Thoracic aorta (tissue), 2 donors: Measurements from ENCODE around the gene LITAF. TPM values are rescaled to one million over a fixed set of nuclear protein-coding genes. Genes with fewer than 3 reads are reported as not detected.

ENCODE experiments used
- ATAC-seq: fragments of 150-250 bp; one replicate; pipeline ENCODE4 v1.8.0; 2017; ENCODE audit warnings: low read depth; ENCODE audit not compliant: insufficient number of reproducible peaks, low FRiP score
- DNase-seq: peaks from one replicate; pipeline ENCODE4 v3.0.0-alpha.2; 2020; ENCODE audit warnings: low spot score
- H3K27ac ChIP-seq, 2 donors: fragments of 200-600 bp; sonication (generic); 1 replicate in 1 of 2; 2 replicates in 1 of 2; pipeline ENCODE4 v1.5.1; 2016; ENCODE audit warnings: mild to moderate bottlenecking in 2 of 2, moderate library complexity in 2 of 2
- H3K27me3 ChIP-seq: fragments of 200-600 bp; sonication (generic); replicated peaks from 2 replicates; pipeline ENCODE4 v1.6.0; 2016; ENCODE audit warnings: mild to moderate bottlenecking; ENCODE audit not compliant: insufficient read depth
- H3K36me3 ChIP-seq: fragments of 200-600 bp; sonication (generic); one replicate; pipeline ENCODE4 v1.5.1; 2016
- H3K4me1 ChIP-seq, 2 donors: fragments of 200-600 bp; sonication (generic); 1 replicate in 1 of 2; 2 replicates in 1 of 2; pipeline versions ENCODE4 v1.5.1 to v1.6.0; 2016; ENCODE audit warnings: low read depth in 2 of 2, mild to moderate bottlenecking in 1 of 2; ENCODE audit not compliant: control insufficient read depth in 1 of 2
- H3K4me3 ChIP-seq: fragments of 200-600 bp; sonication (generic); 2 replicates; pipeline ENCODE4 v1.5.1; 2016; ENCODE audit warnings: mild to moderate bottlenecking
- H3K9me3 ChIP-seq: fragments of 200-600 bp; sonication (generic); 2 replicates; pipeline ENCODE4 v1.5.1; 2016
- total RNA-seq, 2 donors: library from RNA; depleted of rRNA; stranded (reverse); fragments of >200 nt; gene quantifications; one replicate each; pipeline versions ENCODE4 v1.1.0 to v1.2.3, GENCODE V29; 2016
- TF ChIP-seq, protein P1 (sequence below): fragments of 200-600 bp; sonication (generic); IDR thresholded peaks from one replicate; pipeline ENCODE4 v1.5.1; 2019; ENCODE audit warnings: antibody characterized with exemption

LITAF gene
- total RNA-seq, 2 donors from 2014 or later: 124 to 146 TPM

DNA sequence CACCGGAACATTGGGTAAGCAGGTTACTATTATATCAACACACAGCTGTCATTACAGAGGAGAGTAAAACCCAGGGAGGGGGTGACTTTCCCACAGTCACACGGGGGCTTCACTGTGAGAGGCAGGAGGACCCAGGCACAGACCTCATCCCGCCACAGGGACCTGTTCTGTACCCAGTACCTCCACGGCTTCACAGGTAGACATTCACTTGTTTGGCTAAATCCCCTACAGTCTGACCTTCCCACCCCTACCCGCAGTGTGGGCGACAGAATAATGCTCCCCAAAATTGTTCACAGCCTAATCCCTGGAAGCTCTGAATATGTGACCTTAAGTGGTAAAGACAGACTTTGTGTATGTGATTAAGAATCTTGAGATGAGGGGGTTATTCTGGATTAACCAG is 16.5 kb downstream of the LITAF start:
- TF ChIP-seq, protein P1, sequence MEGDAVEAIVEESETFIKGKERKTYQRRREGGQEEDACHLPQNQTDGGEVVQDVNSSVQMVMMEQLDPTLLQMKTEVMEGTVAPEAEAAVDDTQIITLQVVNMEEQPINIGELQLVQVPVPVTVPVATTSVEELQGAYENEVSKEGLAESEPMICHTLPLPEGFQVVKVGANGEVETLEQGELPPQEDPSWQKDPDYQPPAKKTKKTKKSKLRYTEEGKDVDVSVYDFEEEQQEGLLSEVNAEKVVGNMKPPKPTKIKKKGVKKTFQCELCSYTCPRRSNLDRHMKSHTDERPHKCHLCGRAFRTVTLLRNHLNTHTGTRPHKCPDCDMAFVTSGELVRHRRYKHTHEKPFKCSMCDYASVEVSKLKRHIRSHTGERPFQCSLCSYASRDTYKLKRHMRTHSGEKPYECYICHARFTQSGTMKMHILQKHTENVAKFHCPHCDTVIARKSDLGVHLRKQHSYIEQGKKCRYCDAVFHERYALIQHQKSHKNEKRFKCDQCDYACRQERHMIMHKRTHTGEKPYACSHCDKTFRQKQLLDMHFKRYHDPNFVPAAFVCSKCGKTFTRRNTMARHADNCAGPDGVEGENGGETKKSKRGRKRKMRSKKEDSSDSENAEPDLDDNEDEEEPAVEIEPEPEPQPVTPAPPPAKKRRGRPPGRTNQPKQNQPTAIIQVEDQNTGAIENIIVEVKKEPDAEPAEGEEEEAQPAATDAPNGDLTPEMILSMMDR: no peak
- DNase-seq: no peak
- no peaks in the 10 kb centered on the region for H3K9me3 ChIP-seq
- no peak overlapping the region for H3K27ac ChIP-seq
- no peak overlapping the region for H3K4me3 ChIP-seq
- no peaks in the 10 kb centered on the region for H3K27me3 ChIP-seq
- ATAC-seq: no peak
- peaks cover 3 to 42% of the 10 kb centered on the region in 2 donors for H3K4me1 ChIP-seq
- H3K36me3 ChIP-seq: no peaks in the 10 kb centered on the region

- TF ChIP-seq, protein P1: no peak
- Histone ChIP-seq H3K9me3 (no peaks in the 10 kb centered on the region), H3K27ac (no peak overlapping the region), H3K4me3 (no peak overlapping the region), H3K4me1 (peaks cover 12 to 35% of the 10 kb centered on the region in 2 donors), H3K27me3 (no peaks in the 10 kb centered on the region), H3K36me3 (no peaks in the 10 kb centered on the region)
- DNase-seq (no peak), ATAC-seq (no peak)
Observed at GRCh38 chr16:11566398-11566797, 20.3 kb downstream of the LITAF start.

DNA sequence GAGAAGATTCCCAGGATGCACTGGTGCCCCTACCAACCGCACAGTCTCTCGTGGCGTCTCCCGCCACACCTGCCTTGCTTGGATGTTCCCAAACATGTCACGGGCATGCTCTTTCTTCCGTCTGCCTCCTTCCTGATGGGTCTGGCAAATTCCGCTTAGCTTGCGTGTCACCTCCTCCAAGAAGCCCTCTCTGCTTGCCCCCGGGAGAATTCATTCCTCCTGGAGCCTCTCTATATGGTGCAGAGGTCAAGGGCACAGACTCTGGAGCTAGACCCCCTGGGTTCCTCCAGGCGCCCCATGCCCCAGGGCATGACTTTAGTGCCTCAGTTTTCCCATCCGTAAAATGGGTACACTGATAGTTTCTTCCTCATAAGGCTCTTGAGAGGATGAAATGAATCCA is 21.1 kb downstream of the LITAF start:
- Histone ChIP-seq H3K27me3 (no peaks in the 10 kb centered on the region), H3K4me1 (peaks cover 15 to 35% of the 10 kb centered on the region in 2 donors), H3K27ac (no peak overlapping the region), H3K36me3 (no peaks in the 10 kb centered on the region), H3K9me3 (no peaks in the 10 kb centered on the region), H3K4me3 (no peak overlapping the region)
- DNase-seq (no peak), ATAC-seq (no peak)
- TF ChIP-seq, protein P1: no peak

DNA sequence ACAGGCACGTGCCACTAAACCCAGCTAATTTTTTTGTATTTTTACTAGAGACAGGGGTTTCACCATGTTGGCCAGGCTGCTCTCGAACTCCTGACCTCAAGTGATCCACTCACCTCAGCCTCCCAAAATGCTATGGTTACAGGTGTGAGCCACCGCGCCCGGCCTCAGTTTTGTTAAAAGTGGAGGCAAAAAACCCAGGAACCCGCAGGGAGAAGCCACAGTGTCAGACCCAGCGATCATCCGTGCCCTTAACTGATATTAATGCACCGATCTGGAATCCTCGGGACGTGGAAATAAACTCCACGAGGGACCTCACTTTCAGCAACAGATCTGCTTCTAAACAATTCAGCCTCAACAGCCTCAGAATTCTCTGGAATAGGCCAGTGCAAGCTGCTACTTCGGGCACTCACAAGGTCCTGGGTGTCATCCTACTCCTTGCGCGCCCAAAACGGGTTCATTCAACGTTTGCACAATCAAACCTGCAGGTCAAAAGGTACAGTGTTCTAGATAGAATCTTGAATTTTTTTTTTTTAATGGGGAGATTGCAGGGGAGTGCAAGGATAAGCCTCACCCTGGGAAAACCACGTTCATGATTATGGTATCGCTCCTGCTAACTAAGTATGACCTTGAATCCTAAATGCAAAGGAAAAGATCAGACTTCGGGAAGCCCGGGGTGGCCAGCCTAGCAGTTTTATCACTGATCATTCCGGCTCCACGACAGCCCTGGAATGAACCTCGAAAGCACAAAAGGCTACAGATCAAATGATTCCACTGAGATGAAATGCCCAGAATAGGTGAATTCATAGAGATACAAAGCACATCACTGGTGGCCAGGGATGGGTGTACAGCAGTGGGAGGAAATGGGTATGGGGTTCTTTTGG is 22.4 kb downstream of the LITAF start:
- TF ChIP-seq, protein P1: no peak
- DNase-seq: no peak

DNA sequence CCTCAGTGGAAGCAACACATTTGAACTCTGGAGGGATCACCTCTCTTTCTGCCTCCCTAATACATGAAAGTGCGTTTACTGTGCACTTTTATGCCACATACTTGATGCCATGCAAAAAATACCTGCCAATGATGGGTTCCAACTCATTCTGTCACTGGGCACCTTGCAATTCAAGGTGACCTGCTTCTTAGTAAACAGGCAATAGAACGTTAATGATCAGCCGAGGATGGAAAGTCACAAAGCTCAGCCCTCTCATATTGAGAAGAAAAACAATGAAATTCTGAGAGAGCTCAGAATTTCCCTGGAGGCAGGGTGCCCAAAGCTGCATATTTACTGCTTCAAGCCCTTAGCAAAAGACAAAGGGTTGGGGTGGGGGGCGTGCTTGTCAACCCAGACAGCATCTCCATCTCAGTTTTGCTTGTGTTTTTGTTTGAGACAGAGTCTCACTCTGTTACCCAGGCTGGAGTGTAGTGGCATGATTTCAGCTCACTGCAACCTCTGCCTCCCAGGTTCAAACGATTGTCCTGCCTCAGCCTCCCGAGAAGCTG is 23.2 kb downstream of the LITAF start:
- DNase-seq (no peak), ATAC-seq (no peak)
- Histone ChIP-seq H3K27me3 (no peaks in the 10 kb centered on the region), H3K4me3 (no peak overlapping the region), H3K27ac (no peak overlapping the region), H3K4me1 (peaks cover 18 to 34% of the 10 kb centered on the region in 2 donors), H3K9me3 (no peaks in the 10 kb centered on the region), H3K36me3 (no peaks in the 10 kb centered on the region)
- TF ChIP-seq, protein P1: no peak

More for the DNA sequence above, 22.4 kb downstream of the LITAF start:
- H3K27me3 ChIP-seq: no peaks in the 10 kb centered on the region
- no peak overlapping the region for H3K4me3 ChIP-seq
- H3K4me1 ChIP-seq: peaks cover 18 to 36% of the 10 kb centered on the region in 2 donors
- no peak for ATAC-seq
- no peak overlapping the region for H3K27ac ChIP-seq
- H3K9me3 ChIP-seq: no peaks in the 10 kb centered on the region
- no peaks in the 10 kb centered on the region for H3K36me3 ChIP-seq
